Activated CD4-positive, alpha-beta T cell treated with anti-CD3 and anti-CD28 coated beads, Interleukin-2, amount 10 ng/mL, durations not matched to agents 7 days and 5 days (primary cell): ENCODE data around the gene VAV2. TPM values are rescaled to one million over a fixed set of nuclear protein-coding genes. Genes with fewer than 3 reads are reported as not detected.
"Not testable (repeated sequence)": the region's sequence is repeated elsewhere in the genome, so short reads cannot be mapped to it uniquely, and the experiment has no call there.

Source experiments
- CTCF ChIA-PET: fragments of 350-600 bp; sonication (Branson Sonifier 250); formaldehyde crosslinking; loops from one replicate; lab custom pipeline; 2021; ENCODE audit warnings: antibody characterized with exemption; lab: Charles Lee
- POLR2A ChIA-PET: fragments of 350-600 bp; sonication (Branson Sonifier 250); formaldehyde crosslinking; loops from one replicate; lab custom pipeline; 2021; ENCODE audit warnings: antibody characterized with exemption; lab: Charles Lee
- DNase-seq: peaks from one replicate; pipeline ENCODE4 v3.0.0-alpha.2; 2020
- H3K27ac Mint-ChIP-seq: one replicate; pipeline ENCODE4 v1.8.0; 2021; ENCODE audit warnings: mild to moderate bottlenecking, moderate library complexity, mixed read lengths
- H3K27me3 Mint-ChIP-seq: one replicate; pipeline ENCODE4 v1.8.0; 2021; ENCODE audit warnings: mixed read lengths
- H3K36me3 Mint-ChIP-seq: one replicate; pipeline ENCODE4 v1.8.0; 2021; ENCODE audit warnings: low read depth, mixed read lengths
- H3K4me1 Mint-ChIP-seq: one replicate; pipeline ENCODE4 v1.8.0; 2021; ENCODE audit warnings: mixed read lengths
- H3K4me3 Mint-ChIP-seq: one replicate; pipeline ENCODE4 v1.8.0; 2021; ENCODE audit warnings: mild to moderate bottlenecking, moderate library complexity, mixed read lengths
- H3K9me3 Mint-ChIP-seq: one replicate; pipeline ENCODE4 v1.8.0; 2021; ENCODE audit warnings: mixed read lengths
- total RNA-seq, 2 experiments: library from RNA; stranded (reverse); gene quantifications; one replicate each; pipeline ENCODE4 v1.2.3, GENCODE V29; 2021

Gene VAV2
- total RNA-seq, 2 experiments from 2014 or later: 6.2 TPM

DNA sequence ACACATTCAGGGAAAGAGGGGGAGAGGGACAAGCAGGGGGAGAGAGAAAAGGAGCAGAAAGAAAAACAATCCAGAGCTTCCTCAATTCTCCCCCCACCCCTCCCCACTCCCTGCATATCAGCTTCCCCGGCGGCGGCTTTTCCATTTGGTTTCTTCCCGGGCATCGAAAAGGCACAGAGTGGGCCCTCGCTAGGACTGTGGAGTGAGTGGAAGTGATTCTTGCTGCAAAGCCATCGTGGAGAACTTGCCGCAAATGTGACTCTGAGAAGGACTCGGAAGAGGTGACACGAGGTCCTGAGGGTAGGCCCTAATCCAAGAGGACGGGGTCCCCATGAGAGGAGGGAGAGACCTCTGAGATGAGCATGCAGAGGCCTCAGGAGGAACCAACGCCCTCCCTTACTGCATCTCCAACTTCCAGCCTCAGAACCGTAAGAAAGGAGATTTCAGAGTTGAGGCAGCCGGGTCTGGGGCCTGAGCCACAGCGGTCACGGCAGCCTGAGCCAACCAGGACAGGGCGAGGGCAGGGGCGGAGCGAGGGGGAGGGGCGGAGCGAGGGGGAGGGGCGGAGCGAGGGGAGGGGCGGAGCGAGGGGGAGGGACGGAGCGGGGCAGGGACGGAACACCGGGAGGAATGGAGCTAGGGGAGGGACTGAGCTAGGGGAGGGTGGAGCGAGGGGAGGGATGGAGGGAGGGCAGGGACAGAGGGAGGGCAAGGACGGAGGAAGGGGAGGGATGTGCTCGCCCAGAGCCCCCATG is 232.8 kb downstream of the VAV2 start:
- Mint-ChIP-seq H3K9me3 (no peaks in the 10 kb centered on the region), H3K36me3 (no peaks in the 10 kb centered on the region), H3K4me1 (no peaks in the 10 kb centered on the region), H3K4me3 (no peak overlapping the region), H3K27me3 (no peaks in the 10 kb centered on the region), H3K27ac (no peak overlapping the region)
- ChIA-PET CTCF (no interaction called here), POLR2A (no interaction called here)
- DNase-seq: no peak

DNA sequence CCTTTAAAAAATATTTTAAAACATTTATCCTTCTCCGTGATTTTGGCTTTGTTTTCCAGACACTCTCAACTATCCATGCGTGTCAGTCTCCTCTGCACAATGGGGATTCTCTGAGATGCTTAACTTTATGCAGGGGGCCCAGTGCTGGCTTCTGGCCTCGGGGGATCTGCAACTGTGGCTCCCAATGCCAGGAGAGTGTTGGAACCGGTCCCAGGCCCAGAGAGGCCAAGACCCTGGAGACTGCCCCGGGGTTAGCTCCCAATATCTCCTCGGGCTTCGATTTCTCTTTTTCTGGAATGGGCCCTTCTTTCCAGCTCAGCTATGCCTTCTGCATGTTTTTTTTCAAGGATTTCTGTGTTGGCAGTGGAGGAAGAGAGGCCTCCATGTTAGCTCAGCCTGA is 233.9 kb downstream of the VAV2 start:
- Mint-ChIP-seq H3K4me1 (no peaks in the 10 kb centered on the region), H3K36me3 (no peaks in the 10 kb centered on the region), H3K27ac (no peak overlapping the region), H3K27me3 (peaks cover 3% of the 10 kb centered on the region), H3K9me3 (no peaks in the 10 kb centered on the region), H3K4me3 (no peak overlapping the region)
- ChIA-PET POLR2A (no interaction called here), CTCF (interaction anchor here (0.7 to 1.4 kb wide), 2 partner anchors 8 to 24 kb away, joined by 4 to 8 read pairs; no protein-coding TSS in a partner anchor)
- no peak for DNase-seq

DNA sequence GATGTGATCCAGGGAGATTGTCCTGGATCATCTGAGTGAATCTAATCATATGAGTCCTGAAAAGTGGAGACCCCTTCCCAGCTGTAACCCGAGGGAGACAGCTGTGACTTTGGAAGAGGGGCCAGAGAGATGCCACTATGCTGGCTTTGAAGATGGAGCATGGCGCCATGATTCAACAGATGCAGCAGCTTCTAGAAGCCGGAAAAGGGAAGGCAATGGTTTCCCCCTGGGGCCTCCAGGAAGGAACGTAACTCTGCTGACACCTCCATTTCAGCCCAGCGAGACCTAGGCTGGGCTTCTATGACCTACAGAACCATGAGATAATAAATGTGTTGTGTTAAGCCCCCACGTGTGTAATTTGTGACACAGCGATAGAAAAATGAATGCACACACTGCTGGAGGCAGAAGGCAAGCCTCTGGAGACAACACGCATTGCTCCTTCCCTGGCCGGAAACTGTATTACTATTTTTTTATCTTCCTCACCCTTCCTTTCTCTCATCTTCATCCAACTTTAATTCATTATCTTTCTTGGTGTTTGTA is 237.4 kb downstream of the VAV2 start:
- no peaks in the 10 kb centered on the region for H3K9me3 Mint-ChIP-seq
- no peaks in the 10 kb centered on the region for H3K36me3 Mint-ChIP-seq
- ChIA-PET POLR2A (no interaction called here), CTCF (interaction anchor here (1.4 kb wide), 1 partner anchor 13 kb away, joined by 3 read pairs; no protein-coding TSS in a partner anchor)
- no peak overlapping the region for H3K27ac Mint-ChIP-seq
- no peak for DNase-seq
- no peak overlapping the region for H3K4me3 Mint-ChIP-seq
- H3K27me3 Mint-ChIP-seq: peaks cover 7% of the 10 kb centered on the region
- H3K4me1 Mint-ChIP-seq: peaks cover 5% of the 10 kb centered on the region

DNA sequence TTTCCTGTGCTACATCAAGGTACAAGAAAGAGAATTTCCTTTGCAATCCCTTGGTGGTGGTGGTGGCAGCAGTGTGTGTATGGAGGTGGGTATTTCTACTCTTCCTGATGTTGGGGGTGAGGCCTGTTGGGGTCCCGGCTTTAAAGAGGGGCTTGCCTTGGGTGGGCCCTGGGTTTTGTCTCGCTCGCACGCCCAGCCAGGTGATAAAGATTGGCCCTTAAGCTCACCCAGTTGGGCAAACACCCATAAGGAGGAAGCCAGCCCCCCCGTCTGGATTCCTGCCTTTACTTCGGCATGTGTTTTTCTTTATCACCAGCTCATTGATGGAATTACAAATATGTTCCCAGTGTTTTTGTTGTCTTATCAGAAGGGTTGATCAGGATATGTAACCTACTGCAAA is 237.9 kb downstream of the VAV2 start:
- CTCF ChIA-PET: interaction anchor here (1.4 kb wide), 1 partner anchor 14 kb away, joined by 3 read pairs; no protein-coding TSS in a partner anchor
- Mint-ChIP-seq H3K4me1 (peaks cover 5% of the 10 kb centered on the region), H3K27me3 (peaks cover 10% of the 10 kb centered on the region), H3K9me3 (no peaks in the 10 kb centered on the region), H3K36me3 (no peaks in the 10 kb centered on the region), H3K27ac (no peak overlapping the region), H3K4me3 (no peak overlapping the region)
- DNase-seq: no peak
- POLR2A ChIA-PET: no interaction called here

DNA sequence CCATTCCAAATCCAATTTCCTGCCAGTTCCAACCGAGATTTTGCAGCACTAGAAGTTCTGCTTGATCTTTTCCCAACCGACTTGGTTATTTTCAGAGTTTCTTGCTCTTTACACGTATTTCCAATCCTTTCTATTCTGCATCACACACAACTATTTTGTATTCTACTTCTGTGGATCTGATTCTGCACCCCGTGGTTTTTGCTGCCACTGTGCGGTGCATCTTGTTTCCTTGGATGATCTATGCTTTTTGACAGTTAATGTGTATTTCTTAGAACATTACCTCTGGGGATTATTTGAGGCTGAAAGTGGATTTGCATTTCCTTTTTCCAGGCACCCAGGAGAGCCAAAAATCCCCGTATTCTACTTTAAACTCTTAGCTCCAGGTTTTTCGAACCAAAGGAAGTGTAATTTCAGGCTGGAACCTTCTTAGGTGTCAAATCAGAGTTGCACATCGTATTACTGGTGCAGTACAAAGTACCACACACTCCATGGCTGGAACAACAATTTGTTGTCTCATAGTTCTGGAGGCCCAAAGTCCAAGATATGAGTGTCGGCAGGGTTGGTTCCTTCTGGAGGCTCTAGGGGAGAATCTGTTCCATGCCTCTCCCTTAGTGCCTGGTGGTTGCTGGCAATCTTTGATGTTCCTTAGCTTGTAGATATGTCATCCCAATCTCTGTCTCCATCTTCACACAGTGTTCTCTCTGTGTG is 239.2 kb downstream of the VAV2 start:
- CTCF ChIA-PET: no interaction called here
- Mint-ChIP-seq H3K9me3 (no peaks in the 10 kb centered on the region), H3K4me1 (peaks cover 5% of the 10 kb centered on the region), H3K27ac (no peak overlapping the region), H3K36me3 (no peaks in the 10 kb centered on the region), H3K4me3 (no peak overlapping the region), H3K27me3 (peaks cover 18% of the 10 kb centered on the region)
- POLR2A ChIA-PET: no interaction called here
- DNase-seq: no peak

DNA sequence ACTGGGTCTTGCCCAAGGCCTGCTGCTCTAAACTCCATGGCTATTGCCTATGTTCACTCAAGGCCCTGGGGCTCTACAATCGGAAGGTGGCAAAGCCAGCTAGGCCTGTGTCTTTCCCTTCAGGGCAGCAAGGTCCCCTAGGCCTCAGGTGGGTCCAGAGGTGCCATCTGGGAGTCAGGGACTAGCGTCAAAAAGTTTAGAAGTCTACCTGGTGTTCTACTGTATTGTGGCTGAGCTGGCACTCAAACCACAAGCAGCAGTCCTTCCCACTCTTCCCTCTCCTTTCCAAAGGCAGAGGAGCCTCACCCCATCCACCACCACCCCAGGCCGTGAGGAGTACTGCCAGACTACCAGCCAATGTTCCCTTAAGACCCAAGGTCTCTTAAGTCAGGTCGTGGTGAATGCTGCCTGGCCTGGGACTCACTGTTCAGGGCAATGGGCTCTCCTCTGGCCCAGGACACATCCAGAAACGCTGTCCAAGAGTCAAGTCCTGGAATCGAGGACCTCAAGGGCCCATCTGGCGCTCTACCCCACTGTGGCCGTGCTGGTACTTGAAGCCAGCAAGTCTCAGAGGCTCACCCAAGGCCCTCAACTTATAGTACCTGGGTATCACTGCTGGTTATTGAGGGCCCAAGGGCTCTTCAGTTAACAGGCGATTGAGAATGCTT is 241.0 kb downstream of the VAV2 start:
- ChIA-PET POLR2A (no interaction called here), CTCF (no interaction called here)
- Mint-ChIP-seq H3K4me1 (peaks cover 5% of the 10 kb centered on the region), H3K36me3 (no peaks in the 10 kb centered on the region), H3K27ac (no peak overlapping the region), H3K4me3 (no peak overlapping the region), H3K9me3 (no peaks in the 10 kb centered on the region), H3K27me3 (peaks cover 31% of the 10 kb centered on the region)
- DNase-seq: no peak

DNA sequence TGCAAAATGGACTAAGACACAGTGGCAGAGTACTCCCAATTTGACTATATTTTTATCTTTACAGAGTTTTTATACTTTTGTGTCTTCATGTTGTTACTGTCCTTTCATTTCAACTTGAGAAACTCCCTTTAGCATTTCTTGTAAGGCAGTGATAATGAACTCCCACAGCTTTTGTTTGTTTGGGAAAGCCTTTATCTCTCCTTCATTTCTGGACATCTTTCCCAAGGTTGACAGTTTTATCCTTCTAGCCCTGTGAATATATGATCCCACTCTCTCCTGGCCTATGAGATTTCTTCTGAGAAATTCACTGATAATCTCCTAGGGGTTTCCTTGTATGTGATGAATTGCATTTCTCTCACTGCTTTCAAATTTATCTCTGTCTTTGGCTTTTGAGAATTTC is 244.8 kb downstream of the VAV2 start:
- H3K4me3 Mint-ChIP-seq: no peak overlapping the region
- ChIA-PET CTCF (no interaction called here), POLR2A (no interaction called here)
- H3K36me3 Mint-ChIP-seq: no peaks in the 10 kb centered on the region
- H3K27ac Mint-ChIP-seq: no peak overlapping the region
- H3K27me3 Mint-ChIP-seq: peaks cover 33% of the 10 kb centered on the region
- no peaks in the 10 kb centered on the region for H3K9me3 Mint-ChIP-seq
- H3K4me1 Mint-ChIP-seq: no peaks in the 10 kb centered on the region
- no peak for DNase-seq

DNA sequence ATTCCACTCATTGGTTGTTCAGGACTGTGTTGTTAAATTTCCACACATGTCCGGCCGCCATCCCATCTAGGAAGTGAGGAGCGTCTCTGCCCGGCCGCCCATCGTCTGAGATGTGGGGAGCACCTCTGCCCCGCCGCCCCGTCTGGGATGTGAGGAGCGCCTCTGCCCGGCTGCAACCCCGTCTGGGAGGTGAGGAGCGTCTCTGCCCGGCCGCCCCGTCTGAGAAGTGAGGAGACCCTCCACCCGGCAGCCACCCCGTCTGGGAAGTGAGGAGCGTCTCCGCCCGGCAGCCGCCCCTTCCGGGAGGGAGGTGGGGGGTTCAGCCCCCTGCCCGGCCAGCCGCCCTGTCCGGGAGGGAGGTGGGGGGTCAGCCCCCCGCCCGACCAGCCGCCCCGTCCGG is 247.6 kb downstream of the VAV2 start:
- H3K4me1 Mint-ChIP-seq, H3K9me3 Mint-ChIP-seq, CTCF ChIA-PET, POLR2A ChIA-PET, H3K27ac Mint-ChIP-seq, H3K36me3 Mint-ChIP-seq, DNase-seq, H3K4me3 Mint-ChIP-seq: not testable (repeated sequence)
- peaks cover 29% of the 10 kb centered on the region for H3K27me3 Mint-ChIP-seq

DNA sequence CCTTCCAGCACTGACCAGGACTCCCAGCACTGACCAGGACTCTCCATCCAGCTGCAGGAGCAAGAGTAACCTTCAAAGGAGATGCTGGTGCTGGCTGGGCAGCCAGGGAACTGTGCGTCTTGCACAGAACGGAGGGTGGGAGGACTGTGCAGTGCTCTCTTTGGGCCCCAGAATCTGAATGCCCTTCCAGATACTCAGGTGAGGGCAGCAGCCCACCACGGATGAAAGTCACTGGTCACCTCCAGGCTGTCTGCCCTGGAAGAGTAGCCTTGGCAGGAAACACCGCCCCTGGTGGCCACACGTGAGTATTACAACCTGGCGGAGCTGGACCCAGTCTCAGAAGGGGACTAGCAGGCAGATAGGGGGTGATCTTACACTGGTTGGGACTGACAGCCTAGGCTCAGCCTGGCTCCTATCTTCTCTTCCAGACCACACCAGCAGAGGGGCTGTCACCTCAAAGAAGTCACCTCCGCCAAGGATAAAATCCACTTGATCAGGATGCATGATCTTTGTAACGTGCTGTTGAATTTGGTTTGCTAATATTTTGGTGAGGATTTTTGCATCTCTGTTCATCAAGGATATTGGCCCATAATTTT is 249.2 kb downstream of the VAV2 start:
- H3K27me3 Mint-ChIP-seq: peaks cover 19% of the 10 kb centered on the region
- no peaks in the 10 kb centered on the region for H3K36me3 Mint-ChIP-seq
- DNase-seq: peak; percentile 72
- CTCF ChIA-PET: interaction anchor here (0.6 to 1.7 kb wide), 5 partner anchors 10 to 592 kb away, joined by 3 to 4 read pairs (median 3); no protein-coding TSS in a partner anchor
- POLR2A ChIA-PET: no interaction called here
- peaks cover 3% of the 10 kb centered on the region for H3K4me1 Mint-ChIP-seq
- no peak overlapping the region for H3K27ac Mint-ChIP-seq
- H3K9me3 Mint-ChIP-seq: no peaks in the 10 kb centered on the region
- no peak overlapping the region for H3K4me3 Mint-ChIP-seq

DNA sequence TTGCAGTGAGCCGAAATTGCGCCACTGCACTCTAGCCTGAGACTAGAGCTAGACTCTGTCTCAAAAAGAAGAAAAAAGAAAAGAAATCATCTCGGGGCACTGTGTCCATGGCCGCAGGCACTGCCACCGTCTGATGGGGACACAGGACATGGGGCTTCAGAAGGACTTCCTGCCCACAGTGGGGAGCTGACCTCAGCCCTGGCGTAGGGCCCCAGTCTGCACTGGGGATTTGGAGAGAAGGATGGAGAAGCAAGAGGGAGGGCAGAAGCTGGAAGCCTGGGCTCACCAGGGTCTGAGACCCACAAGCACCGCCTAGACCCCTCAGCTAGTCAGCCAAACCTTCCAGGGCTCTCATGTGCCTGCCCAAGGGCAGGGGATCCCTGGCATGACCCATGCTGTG is 249.9 kb downstream of the VAV2 start:
- Mint-ChIP-seq H3K4me3 (no peak overlapping the region), H3K36me3 (no peaks in the 10 kb centered on the region), H3K4me1 (peaks cover 6% of the 10 kb centered on the region), H3K27me3 (peaks cover 14% of the 10 kb centered on the region), H3K27ac (no peak overlapping the region), H3K9me3 (no peaks in the 10 kb centered on the region)
- POLR2A ChIA-PET: no interaction called here
- CTCF ChIA-PET: interaction anchor here (1.1 to 1.7 kb wide), 3 partner anchors 15 to 214 kb away, joined by 3 to 4 read pairs (median 4); no protein-coding TSS in a partner anchor
- DNase-seq: no peak

DNA sequence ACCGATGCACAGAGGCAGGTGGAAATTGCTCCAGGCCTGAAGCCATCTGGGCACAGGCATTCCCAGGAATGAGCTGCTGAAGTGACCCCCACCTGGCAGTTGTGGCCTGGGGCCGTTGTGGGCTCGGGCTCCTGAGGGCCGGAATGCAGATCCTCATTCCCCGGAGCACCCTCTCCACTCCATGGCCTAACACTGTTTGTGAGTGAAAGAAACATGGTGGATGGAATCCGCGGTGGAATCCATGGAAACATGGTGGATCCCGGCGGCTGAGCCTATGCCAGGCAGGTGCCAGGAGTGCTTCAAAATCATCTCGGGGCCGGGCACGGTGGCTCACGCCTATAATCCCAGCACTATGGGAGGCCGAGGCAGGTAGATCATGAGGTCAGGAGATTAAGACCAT is 250.4 kb downstream of the VAV2 start:
- Mint-ChIP-seq H3K4me1 (peaks cover 6% of the 10 kb centered on the region), H3K4me3 (no peak overlapping the region), H3K27me3 (peaks cover 11% of the 10 kb centered on the region), H3K27ac (no peak overlapping the region), H3K9me3 (no peaks in the 10 kb centered on the region), H3K36me3 (no peaks in the 10 kb centered on the region)
- ChIA-PET POLR2A (no interaction called here), CTCF (interaction anchor here (1.6 kb wide), 1 partner anchor 14 kb away, joined by 4 read pairs; no protein-coding TSS in a partner anchor)
- no peak for DNase-seq

DNA sequence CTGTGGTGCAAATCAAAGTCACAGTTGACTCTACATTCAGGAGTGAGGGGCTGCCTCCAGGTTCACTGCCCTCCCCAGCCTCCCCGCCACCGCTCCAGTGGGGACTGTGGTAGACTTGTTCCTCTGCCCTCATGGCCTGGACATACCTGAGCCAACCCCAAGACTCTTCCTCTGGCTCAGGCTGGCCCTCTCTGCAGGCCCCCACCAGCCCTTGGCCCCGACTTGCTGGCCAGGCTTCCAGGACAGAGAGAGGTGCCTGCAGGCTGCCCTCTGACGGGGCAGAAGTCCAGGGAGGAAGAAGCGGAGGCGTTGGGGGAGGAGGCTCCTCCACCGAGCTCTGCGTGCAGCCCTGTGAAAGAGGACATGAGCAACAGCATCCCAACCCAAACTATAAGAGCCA is 251.2 kb downstream of the VAV2 start:
- Mint-ChIP-seq H3K4me3 (no peak overlapping the region), H3K4me1 (peaks cover 6% of the 10 kb centered on the region), H3K36me3 (no peaks in the 10 kb centered on the region), H3K9me3 (no peaks in the 10 kb centered on the region), H3K27ac (no peak overlapping the region), H3K27me3 (peaks cover 4% of the 10 kb centered on the region)
- POLR2A ChIA-PET: no interaction called here
- CTCF ChIA-PET: no interaction called here
- DNase-seq: no peak
